Ovary (tissue), 3 donors: ENCODE results near the gene LSP1.

Source experiments
- POLR2A ChIP-seq: fragments of 450-650 bp; IDR thresholded peaks from one replicate; pipeline ENCODE4 v1.6.1; 2017; ENCODE audit warnings: antibody characterized with exemption, mild to moderate bottlenecking, moderate library complexity
- TF ChIP-seq, protein P1 (sequence below), 3 donors: fragments of 450-650 bp in 2 of 3; fragments of 200-600 bp in 1 of 3; IDR thresholded peaks; one replicate each; pipeline versions ENCODE4 v1.5.1 to v1.8.0; 2016 to 2022; ENCODE audit warnings: antibody characterized with exemption in 3 of 3, mild to moderate bottlenecking in 1 of 3
- donor health status: DM: no; HTN: no; CAD: no.

DNA sequence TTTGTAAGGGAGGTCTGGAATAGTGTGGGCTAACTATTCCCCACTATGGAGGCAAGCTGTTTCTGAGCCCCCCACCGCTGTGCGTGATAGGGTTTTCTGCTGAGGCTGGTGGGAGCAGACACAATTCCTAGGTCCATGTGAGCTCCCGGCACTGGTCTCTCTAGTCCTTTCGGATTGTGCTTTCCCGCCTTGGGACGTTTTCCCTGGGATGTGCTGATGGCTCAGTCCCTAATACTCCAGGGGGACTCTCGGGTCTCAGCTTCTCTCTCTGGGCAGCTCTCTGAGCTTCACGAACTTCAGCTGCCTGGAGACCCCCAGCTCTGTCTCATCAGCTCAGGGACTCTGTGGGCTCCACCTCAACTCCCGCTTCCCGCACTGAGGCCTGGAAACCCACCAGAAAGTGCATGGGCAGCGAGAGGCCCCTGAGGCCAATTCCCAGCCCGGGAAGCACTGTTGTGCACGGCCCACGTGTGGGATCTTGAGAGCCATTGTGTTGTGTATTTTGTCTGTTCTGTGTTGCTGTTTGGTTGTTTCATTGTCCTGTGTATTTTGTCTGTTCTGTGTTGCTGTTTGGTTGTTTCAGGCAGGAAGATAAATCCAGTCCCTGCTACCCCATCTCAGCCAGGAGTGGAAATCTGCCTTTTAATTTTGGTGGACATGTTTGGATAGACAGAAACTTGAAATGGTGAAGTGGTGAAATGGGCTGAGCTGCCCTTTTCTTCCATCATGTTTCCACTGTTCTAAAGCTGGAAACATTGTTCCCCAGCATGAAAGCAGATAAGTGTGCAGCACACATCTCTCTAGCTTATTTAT lies 53.9 kb downstream of the LSP1 start:
- TF ChIP-seq POLR2A: no peak
- TF ChIP-seq, protein P1, sequence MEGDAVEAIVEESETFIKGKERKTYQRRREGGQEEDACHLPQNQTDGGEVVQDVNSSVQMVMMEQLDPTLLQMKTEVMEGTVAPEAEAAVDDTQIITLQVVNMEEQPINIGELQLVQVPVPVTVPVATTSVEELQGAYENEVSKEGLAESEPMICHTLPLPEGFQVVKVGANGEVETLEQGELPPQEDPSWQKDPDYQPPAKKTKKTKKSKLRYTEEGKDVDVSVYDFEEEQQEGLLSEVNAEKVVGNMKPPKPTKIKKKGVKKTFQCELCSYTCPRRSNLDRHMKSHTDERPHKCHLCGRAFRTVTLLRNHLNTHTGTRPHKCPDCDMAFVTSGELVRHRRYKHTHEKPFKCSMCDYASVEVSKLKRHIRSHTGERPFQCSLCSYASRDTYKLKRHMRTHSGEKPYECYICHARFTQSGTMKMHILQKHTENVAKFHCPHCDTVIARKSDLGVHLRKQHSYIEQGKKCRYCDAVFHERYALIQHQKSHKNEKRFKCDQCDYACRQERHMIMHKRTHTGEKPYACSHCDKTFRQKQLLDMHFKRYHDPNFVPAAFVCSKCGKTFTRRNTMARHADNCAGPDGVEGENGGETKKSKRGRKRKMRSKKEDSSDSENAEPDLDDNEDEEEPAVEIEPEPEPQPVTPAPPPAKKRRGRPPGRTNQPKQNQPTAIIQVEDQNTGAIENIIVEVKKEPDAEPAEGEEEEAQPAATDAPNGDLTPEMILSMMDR (IDR thresholded peaks at IDR 0.05): no peak
